Mesendoderm (in vitro differentiated cells): ENCODE data around the gene CCDC169. TPM values are rescaled to one million over a fixed set of nuclear protein-coding genes. Genes with fewer than 3 reads are reported as not detected.

Experiments used
- DNase-seq: peaks from one replicate; pipeline ENCODE4 v3.0.0; 2013
- H2AK5ac ChIP-seq: 2 replicates; pipeline ENCODE4 v1.6.1; 2013; ENCODE audit warnings: low read length, inconsistent platforms
- H2BK120ac ChIP-seq: 2 replicates; pipeline ENCODE4 v1.6.1; 2013; ENCODE audit warnings: low read depth, mild to moderate bottlenecking, low read length, moderate library complexity, mixed read lengths
- H2BK15ac ChIP-seq: replicated peaks from 2 replicates; pipeline ENCODE4 v1.6.1; 2013; ENCODE audit warnings: low read depth, mild to moderate bottlenecking, moderate library complexity
- H2BK5ac ChIP-seq: 2 replicates; pipeline ENCODE4 v1.6.1; 2013; ENCODE audit warnings: low read length, inconsistent platforms
- H3K18ac ChIP-seq: 2 replicates; pipeline ENCODE4 v1.6.1; 2013; ENCODE audit warnings: mild to moderate bottlenecking, low read length, mixed read lengths
- H3K23ac ChIP-seq: one replicate; pipeline ENCODE4 v1.6.1; 2013; ENCODE audit warnings: low read length
- H3K27ac ChIP-seq: 2 replicates; pipeline ENCODE4 v1.5.1; 2013; ENCODE audit warnings: low read depth, mild to moderate bottlenecking, inconsistent platforms, low read length, moderate library complexity
- H3K27me3 ChIP-seq: 2 replicates; pipeline ENCODE4 v1.6.1; 2013; ENCODE audit warnings: low read length, control low read depth, mild to moderate bottlenecking, inconsistent platforms; ENCODE audit not compliant: insufficient read depth, poor library complexity
- H3K36me3 ChIP-seq: 2 replicates; pipeline ENCODE4 v1.6.1; 2013; ENCODE audit warnings: low read length, inconsistent platforms; ENCODE audit not compliant: control insufficient read depth, insufficient read depth
- H3K4ac ChIP-seq: one replicate; pipeline ENCODE4 v1.6.1; 2013; ENCODE audit warnings: low read depth, mild to moderate bottlenecking, low read length, moderate library complexity
- H3K4me1 ChIP-seq: 2 replicates; pipeline ENCODE4 v1.6.1; 2013; ENCODE audit warnings: low read depth, low read length, inconsistent platforms; ENCODE audit not compliant: control insufficient read depth
- H3K4me2 ChIP-seq: 2 replicates; pipeline ENCODE4 v1.6.1; 2013; ENCODE audit warnings: low read length
- H3K4me3 ChIP-seq: 2 replicates; pipeline ENCODE4 v1.5.1; 2013; ENCODE audit warnings: mild to moderate bottlenecking, low read length
- H3K56ac ChIP-seq: one replicate; pipeline ENCODE4 v1.6.1; 2013; ENCODE audit warnings: low read length
- H3K79me1 ChIP-seq: 2 replicates; pipeline ENCODE4 v1.6.1; 2013; ENCODE audit warnings: low read length, inconsistent platforms
- H3K79me2 ChIP-seq: 2 replicates; pipeline ENCODE4 v1.6.1; 2013; ENCODE audit warnings: mild to moderate bottlenecking, low read length; ENCODE audit not compliant: control insufficient read depth, insufficient read depth
- H3K9ac ChIP-seq: 2 replicates; pipeline ENCODE4 v1.6.1; 2013; ENCODE audit warnings: low read length, inconsistent platforms
- H4K5ac ChIP-seq: one replicate; pipeline ENCODE4 v1.6.1; 2013; ENCODE audit warnings: low read length
- H4K8ac ChIP-seq: one replicate; pipeline ENCODE4 v1.6.1; 2013; ENCODE audit warnings: low read depth, mild to moderate bottlenecking, control low read depth, low read length, moderate library complexity
- WGBS: extraction: QIAGEN DNeasy Blood & Tissue Kit; methylation state at CpG from one replicate; pipeline ENCODE4 v1.1.7; 2013; ENCODE audit warnings: low lambda C conversion rate, missing lambda C conversion rate; ENCODE audit not compliant: insufficient coverage; ENCODE audit errors: extremely low coverage; 5-methylcytosine and 5-hydroxymethylcytosine counted together
- polyA plus RNA-seq, 2 experiments: library from polyadenylated mRNA; stranded (reverse); fragments of 200-250 nt; gene quantifications; one replicate each; pipeline ENCODE4 v1.2.3, GENCODE V29; 2013

Gene CCDC169
- 15.9 TPM for polyA plus RNA-seq (2013, experiment 1 of 2)
- 17.6 TPM for polyA plus RNA-seq (2013, experiment 2 of 2)

- H3K79me1 ChIP-seq, result peaks cover 2% of the 10 kb centered on the region
- H3K56ac ChIP-seq, result peak within 1 kb of the TSS; percentile 86
- peak within 1 kb of the TSS; percentile 50 for H3K4me3 ChIP-seq
- H3K4me1 ChIP-seq, result no peaks in the 10 kb centered on the region
- H3K4ac ChIP-seq, result peak within 1 kb of the TSS; percentile 48
- peak within 1 kb of the TSS; percentile 74 for H2BK15ac ChIP-seq
- peak within 1 kb of the TSS; percentile 79 for H3K9ac ChIP-seq
- peak within 1 kb of the TSS; percentile 91 for H3K23ac ChIP-seq
- no peaks in the 10 kb centered on the region for H3K79me2 ChIP-seq
- no CpG with 5 or more reads among the region's 53 CpGs for WGBS
- H3K36me3 ChIP-seq, result no peaks in the 10 kb centered on the region
- H3K27me3 ChIP-seq, result no peaks in the 10 kb centered on the region
- peak; percentile 89 for DNase-seq
- H4K5ac ChIP-seq, result no peak within 1 kb of the TSS
- H3K27ac ChIP-seq, result peak within 1 kb of the TSS; percentile 85
- H4K8ac ChIP-seq, result no peak within 1 kb of the TSS
- H2BK120ac ChIP-seq, result no peak within 1 kb of the TSS
- H2AK5ac ChIP-seq, result no peak within 1 kb of the TSS
- H3K18ac ChIP-seq, result no peak within 1 kb of the TSS
- H3K4me2 ChIP-seq, result peak within 1 kb of the TSS; percentile 54
- H2BK5ac ChIP-seq, result peak within 1 kb of the TSS; percentile 40
Observed at GRCh38 chr13:36297366-36298338, at the start of gene CCDC169. Gene CCDC169 (minus strand): TSS chr13:36297814. CDS start chr13:36297719, 95 bp downstream.

GRCh38 chr13:36346222-36347083, 48.8 kb upstream of the CCDC169 start, which contains the start of gene SPART:
Gene SPART (minus strand): TSS chr13:36346394. CDS start chr13:36335830, 10,564 bp downstream.
- Histone ChIP-seq H3K27me3 (no peaks in the 10 kb centered on the region), H4K5ac (peak within 1 kb of the TSS; percentile 44), H3K18ac (peak within 1 kb of the TSS; percentile 96), H3K4me1 (peaks cover 4% of the 10 kb centered on the region), H3K4ac (peak within 1 kb of the TSS; percentile 90), H2AK5ac (no peak within 1 kb of the TSS), H2BK120ac (peak within 1 kb of the TSS; percentile 76), H3K27ac (peak within 1 kb of the TSS; percentile 82), H3K9ac (peak within 1 kb of the TSS; percentile 97), H3K79me2 (peaks cover 19% of the 10 kb centered on the region), H2BK15ac (no peak within 1 kb of the TSS), H2BK5ac (peak within 1 kb of the TSS; percentile 93), H3K4me2 (peak within 1 kb of the TSS; percentile 96), H3K23ac (peak within 1 kb of the TSS; percentile 86), H3K36me3 (no peaks in the 10 kb centered on the region), H3K56ac (peak within 1 kb of the TSS; percentile 96), H3K4me3 (peak within 1 kb of the TSS; percentile 90), H4K8ac (peak within 1 kb of the TSS; percentile 94), H3K79me1 (peaks cover 4% of the 10 kb centered on the region)
- peak; percentile 92 for DNase-seq
- no CpG with 5 or more reads among the region's 86 CpGs for WGBS

- Histone ChIP-seq H3K36me3 (no peaks in the 10 kb centered on the region), H3K4me2 (peak overlapping the region; percentile 96), H3K4me1 (peaks cover 4% of the 10 kb centered on the region), H4K5ac (peak overlapping the region; percentile 44), H3K9ac (peak overlapping the region; percentile 97), H3K79me2 (peaks cover 20% of the 10 kb centered on the region), H3K23ac (no peak overlapping the region), H2AK5ac (no peak overlapping the region), H2BK120ac (peak overlapping the region; percentile 76), H3K27ac (peak overlapping the region; percentile 82), H3K56ac (peak overlapping the region; percentile 96), H3K4me3 (peak overlapping the region; percentile 90), H2BK5ac (no peak overlapping the region), H3K79me1 (peaks cover 4% of the 10 kb centered on the region), H3K4ac (peak overlapping the region; percentile 90), H3K18ac (peak overlapping the region; percentile 96), H3K27me3 (no peaks in the 10 kb centered on the region), H4K8ac (peak overlapping the region; percentile 94), H2BK15ac (no peak overlapping the region)
- DNase-seq, result peak; percentile 91
- WGBS, result no CpG with 5 or more reads among the region's 50 CpGs
Observed at GRCh38 chr13:36345438-36346221, 48.0 kb upstream of the CCDC169 start.

- Histone ChIP-seq H2AK5ac (no peak overlapping the region), H3K4me2 (peak overlapping the region; percentile 78), H3K4me1 (peaks cover 4% of the 10 kb centered on the region), H4K8ac (no peak overlapping the region), H3K79me2 (peaks cover 20% of the 10 kb centered on the region), H3K79me1 (peaks cover 4% of the 10 kb centered on the region), H3K18ac (peak overlapping the region; percentile 75), H3K56ac (peak overlapping the region; percentile 96), H3K27ac (peak overlapping the region; percentile 82), H3K36me3 (no peaks in the 10 kb centered on the region), H3K27me3 (no peaks in the 10 kb centered on the region), H3K4me3 (peak overlapping the region; percentile 90), H3K9ac (peak overlapping the region; percentile 97), H2BK15ac (no peak overlapping the region), H3K23ac (no peak overlapping the region), H2BK120ac (peak overlapping the region; percentile 88), H2BK5ac (no peak overlapping the region), H3K4ac (peak overlapping the region; percentile 48), H4K5ac (no peak overlapping the region)
- WGBS, result 100% methylated on average over 1 of the region's 14 CpGs
- DNase-seq, result no peak
Observed at GRCh38 chr13:36344886-36345437, 47.3 kb upstream of the CCDC169 start.

- Histone ChIP-seq H3K4me3 (no peak overlapping the region), H3K18ac (peak overlapping the region; percentile 51), H3K23ac (no peak overlapping the region), H3K9ac (no peak overlapping the region), H2BK120ac (peak overlapping the region; percentile 61), H3K79me2 (peaks cover 22% of the 10 kb centered on the region), H3K4me1 (peaks cover 4% of the 10 kb centered on the region), H3K4me2 (no peak overlapping the region), H3K4ac (no peak overlapping the region), H3K27me3 (no peaks in the 10 kb centered on the region), H4K8ac (no peak overlapping the region), H3K36me3 (no peaks in the 10 kb centered on the region), H3K56ac (peak overlapping the region; percentile 34), H2BK5ac (no peak overlapping the region), H3K27ac (no peak overlapping the region), H2AK5ac (no peak overlapping the region), H2BK15ac (peak overlapping the region; percentile 92), H4K5ac (no peak overlapping the region), H3K79me1 (peaks cover 4% of the 10 kb centered on the region)
- peak; percentile 53 for DNase-seq
- WGBS, result no CpG with 5 or more reads among the region's 6 CpGs
Observed at GRCh38 chr13:36344173-36344572, 46.6 kb upstream of the CCDC169 start.
